Keratinocyte (primary cell): ENCODE measurements around the gene SERPINA10. TPM values are rescaled to one million over a fixed set of nuclear protein-coding genes. Genes with fewer than 3 reads are reported as not detected.
A peak's percentile ranks its signal among the peaks of the same experiment; 100 is the strongest.

Source experiments
- DNase-seq: peaks from one replicate; pipeline ENCODE4 v3.0.0-alpha.2; 2011; ENCODE audit warnings: low read depth, missing footprints, low spot score
- FAIRE-seq: peaks from 2 replicates; lab custom pipeline; 2011; peaks lifted over from hg19 to GRCh38; lab: Jason Lieb, UNC
- H2AFZ ChIP-seq: 2 replicates; pipeline ENCODE4 v1.6.0; 2012; ENCODE audit warnings: low read length, control low read depth, inconsistent platforms; ENCODE audit not compliant: control insufficient read depth
- H3K27ac ChIP-seq: 2 replicates; pipeline ENCODE4 v1.5.1; 2011; ENCODE audit warnings: low read length; ENCODE audit not compliant: control insufficient read depth, insufficient read depth
- H3K27me3 ChIP-seq: 3 replicates; pipeline ENCODE4 v1.6.0; 2011; ENCODE audit warnings: low read length; ENCODE audit not compliant: control insufficient read depth, insufficient read depth; ENCODE audit errors: extremely low read depth
- H3K36me3 ChIP-seq, 2 experiments: 2 replicates in 1 of 2; 3 replicates in 1 of 2; pipeline ENCODE4 v1.5.1; 2011; ENCODE audit warnings: low read length in 2 of 2, mild to moderate bottlenecking in 1 of 2; ENCODE audit not compliant: control insufficient read depth in 2 of 2, insufficient read depth in 2 of 2; ENCODE audit errors: extremely low read depth in 1 of 2
- H3K4me1 ChIP-seq: 3 replicates; pipeline ENCODE4 v1.5.1; 2011; ENCODE audit warnings: low read length; ENCODE audit not compliant: control insufficient read depth, insufficient read depth; ENCODE audit errors: extremely low read depth
- H3K4me2 ChIP-seq: 3 replicates; pipeline ENCODE4 v1.6.0; 2011; ENCODE audit warnings: low read depth, low read length; ENCODE audit not compliant: control insufficient read depth, insufficient read depth; ENCODE audit errors: extremely low read depth
- H3K4me3 ChIP-seq, 3 experiments: fragments of 200-600 bp in 1 of 3; sonication (generic) in 1 of 3; 2 replicates in 2 of 3; 3 replicates in 1 of 3; pipeline ENCODE4 v1.5.1; 2011 to 2016; ENCODE audit warnings: low read length in 3 of 3, mild to moderate bottlenecking in 3 of 3, control low read depth in 2 of 3, inconsistent platforms in 1 of 3, low read depth in 1 of 3, mixed read lengths in 1 of 3, mixed run types in 1 of 3, moderate library complexity in 1 of 3; ENCODE audit not compliant: control insufficient read depth in 2 of 3, insufficient read depth in 2 of 3; ENCODE audit errors: extremely low read depth in 1 of 3
- H3K79me2 ChIP-seq: 2 replicates; pipeline ENCODE4 v1.6.0; 2012; ENCODE audit warnings: low read length; ENCODE audit not compliant: control insufficient read depth, insufficient read depth
- H3K9ac ChIP-seq: 3 replicates; pipeline ENCODE4 v1.6.0; 2011; ENCODE audit warnings: low read length; ENCODE audit not compliant: control insufficient read depth, insufficient read depth; ENCODE audit errors: extremely low read depth
- H3K9me1 ChIP-seq: 3 replicates; pipeline ENCODE4 v1.6.0; 2011; ENCODE audit warnings: low read length; ENCODE audit not compliant: control insufficient read depth, insufficient read depth; ENCODE audit errors: extremely low read depth
- H3K9me3 ChIP-seq: 2 replicates; pipeline ENCODE4 v1.5.1; 2012; ENCODE audit warnings: low read depth, low read length; ENCODE audit not compliant: control insufficient read depth
- H4K20me1 ChIP-seq: 3 replicates; pipeline ENCODE4 v1.6.0; 2011; ENCODE audit warnings: low read length; ENCODE audit not compliant: control insufficient read depth, insufficient read depth; ENCODE audit errors: extremely low read depth
- EZH2 ChIP-seq: IDR thresholded peaks from one replicate; pipeline ENCODE4 v1.6.1; 2012; ENCODE audit warnings: inconsistent platforms, mild to moderate bottlenecking, low read length, moderate library complexity
- dilution Hi-C: fragments of 300-500 bp; cut with MboI; formaldehyde crosslinking; loops from one replicate; pipeline ENCODE4 v1.7.0; 2020; ENCODE audit warnings: low sequenced_read_pairs; ENCODE audit not compliant: extremely low pct_ligation_motif_present
- polyA plus RNA-seq, 5 experiments: library from polyadenylated mRNA; depleted of rRNA in 3 of 5; stranded (reverse) in 3 of 5; stranded (forward) in 1 of 5; unstranded in 1 of 5; fragments of >200 nt; gene quantifications; 1 replicate in 1 of 5; 2 replicates in 3 of 5; 3 replicates in 1 of 5; pipeline versions ENCODE4 v1.2.1 to v1.2.3, GENCODE V29; 2011 to 2012; ENCODE audit warnings: missing spikeins in 2 of 5, low read depth in 1 of 5, low replicate concordance in 1 of 5
- TF ChIP-seq, protein P1 (sequence below), 3 experiments: IDR thresholded peaks in 1 of 3; conservative IDR thresholded peaks in 1 of 3; optimal IDR thresholded peaks in 1 of 3; 2 replicates in 2 of 3; 3 replicates in 1 of 3; pipeline versions ENCODE3 to v1.5.1; 2011; ENCODE audit warnings: low read length in 3 of 3, mild to moderate bottlenecking in 3 of 3, moderate library complexity in 2 of 3, control low read depth in 1 of 3, inconsistent platforms in 1 of 3; ENCODE audit not compliant: insufficient read depth in 2 of 3; ENCODE audit errors: extremely low read depth in 1 of 3

The SERPINA10 gene
- polyA plus RNA-seq, 1 donor (not counting 4 experiments of a cell fraction or from before 2014, with no cell fraction given) = not detected

DNA sequence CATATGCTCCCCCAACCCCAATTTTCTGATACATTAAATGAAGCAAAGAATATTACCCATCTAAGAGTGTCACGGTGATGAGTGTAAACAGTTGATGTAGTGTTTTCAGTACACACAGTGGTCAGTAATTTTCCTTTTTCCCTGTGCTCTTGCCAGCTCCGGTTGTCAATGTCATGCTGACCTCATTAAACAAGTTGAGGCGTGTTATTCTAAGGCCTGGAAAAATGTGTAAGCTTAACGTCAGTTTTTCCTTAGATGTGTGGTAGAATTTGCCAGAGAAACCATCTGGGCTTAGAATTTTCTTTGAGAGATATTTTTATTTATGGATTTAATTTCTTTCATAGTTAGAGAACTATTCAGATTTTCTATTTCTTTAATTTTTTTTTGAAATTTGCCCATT is 41.8 kb upstream of the SERPINA10 start:
- TF ChIP-seq, protein P1, sequence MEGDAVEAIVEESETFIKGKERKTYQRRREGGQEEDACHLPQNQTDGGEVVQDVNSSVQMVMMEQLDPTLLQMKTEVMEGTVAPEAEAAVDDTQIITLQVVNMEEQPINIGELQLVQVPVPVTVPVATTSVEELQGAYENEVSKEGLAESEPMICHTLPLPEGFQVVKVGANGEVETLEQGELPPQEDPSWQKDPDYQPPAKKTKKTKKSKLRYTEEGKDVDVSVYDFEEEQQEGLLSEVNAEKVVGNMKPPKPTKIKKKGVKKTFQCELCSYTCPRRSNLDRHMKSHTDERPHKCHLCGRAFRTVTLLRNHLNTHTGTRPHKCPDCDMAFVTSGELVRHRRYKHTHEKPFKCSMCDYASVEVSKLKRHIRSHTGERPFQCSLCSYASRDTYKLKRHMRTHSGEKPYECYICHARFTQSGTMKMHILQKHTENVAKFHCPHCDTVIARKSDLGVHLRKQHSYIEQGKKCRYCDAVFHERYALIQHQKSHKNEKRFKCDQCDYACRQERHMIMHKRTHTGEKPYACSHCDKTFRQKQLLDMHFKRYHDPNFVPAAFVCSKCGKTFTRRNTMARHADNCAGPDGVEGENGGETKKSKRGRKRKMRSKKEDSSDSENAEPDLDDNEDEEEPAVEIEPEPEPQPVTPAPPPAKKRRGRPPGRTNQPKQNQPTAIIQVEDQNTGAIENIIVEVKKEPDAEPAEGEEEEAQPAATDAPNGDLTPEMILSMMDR (optimal IDR thresholded peaks at IDR 0.05 in 1 of 3, IDR thresholded peaks at IDR 0.05 in 1 of 3, conservative IDR thresholded peaks at IDR 0.05 in 1 of 3; ENCODE audit: extremely low read depth in 1 of 3, insufficient read depth in 2 of 3, low read length in 3 of 3) = no peak
- no peak for TF ChIP-seq EZH2
- Histone ChIP-seq H2AFZ (no peak overlapping the region), H3K4me1 (peaks cover 3% of the 10 kb centered on the region), H3K4me2 (peak overlapping the region; percentile 32), H3K27ac (no peak overlapping the region), H4K20me1 (no peaks in the 10 kb centered on the region), H3K79me2 (no peaks in the 10 kb centered on the region), H3K36me3 (no peaks in the 10 kb centered on the region), H3K9ac (no peak overlapping the region), H3K9me1 (no peaks in the 10 kb centered on the region), H3K9me3 (no peaks in the 10 kb centered on the region), H3K4me3 (no peak overlapping the region), H3K27me3 (no peaks in the 10 kb centered on the region)
- dilution Hi-C loops = no loop called here
- FAIRE-seq = peak; percentile 39
- DNase-seq = peak; percentile 61

- FAIRE-seq (no peak), DNase-seq (no peak)
- no peaks in the 10 kb centered on the region for H3K36me3 ChIP-seq
- H3K9me1 ChIP-seq = no peaks in the 10 kb centered on the region
- no peaks in the 10 kb centered on the region for H4K20me1 ChIP-seq
- H3K27me3 ChIP-seq = no peaks in the 10 kb centered on the region
- no peak overlapping the region for H3K4me2 ChIP-seq
- no peaks in the 10 kb centered on the region for H3K9me3 ChIP-seq
- H2AFZ ChIP-seq = no peak overlapping the region
- no peak overlapping the region for H3K27ac ChIP-seq
- TF ChIP-seq EZH2 = no peak
- TF ChIP-seq, protein P1 (optimal IDR thresholded peaks at IDR 0.05 in 1 of 3, IDR thresholded peaks at IDR 0.05 in 1 of 3, conservative IDR thresholded peaks at IDR 0.05 in 1 of 3; ENCODE audit: extremely low read depth in 1 of 3, insufficient read depth in 2 of 3, low read length in 3 of 3) = no peak
- H3K4me3 ChIP-seq = no peak overlapping the region
- H3K4me1 ChIP-seq = peaks cover 3% of the 10 kb centered on the region
- no peaks in the 10 kb centered on the region for H3K79me2 ChIP-seq
- no peak overlapping the region for H3K9ac ChIP-seq
- dilution Hi-C loops = no loop called here
These were observed 39.5 kb upstream of the SERPINA10 start for GRCh38 chr14:94332587-94332986.
